NCI-H446 (cell line): ENCODE data around the gene FMC1.

Experiments used
- DNase-seq, 2 experiments: peaks; one replicate each; lab custom pipeline; 2025; lab: John Stamatoyannopoulos, UW

Gene FMC1

DNA sequence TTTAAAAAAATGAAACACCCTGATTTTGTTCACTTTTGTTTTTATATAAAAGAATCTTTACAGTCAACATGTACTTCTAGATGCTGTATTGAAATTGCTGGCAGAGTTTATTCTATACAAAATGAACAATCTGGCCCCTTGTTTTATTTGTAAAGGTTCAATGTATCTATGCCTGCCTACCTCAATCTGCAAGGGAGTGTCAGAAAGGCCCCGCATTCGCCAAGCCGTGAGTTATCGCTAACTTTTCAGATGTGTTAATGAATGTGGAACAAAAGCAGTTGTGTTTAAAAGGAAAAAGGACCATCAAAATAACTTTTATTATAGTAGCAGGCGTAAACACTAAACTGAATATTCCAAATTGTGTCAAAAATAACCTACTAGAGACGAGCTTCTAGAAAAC is 33.1 kb downstream of the FMC1 start:
- DNase-seq: no peak

DNA sequence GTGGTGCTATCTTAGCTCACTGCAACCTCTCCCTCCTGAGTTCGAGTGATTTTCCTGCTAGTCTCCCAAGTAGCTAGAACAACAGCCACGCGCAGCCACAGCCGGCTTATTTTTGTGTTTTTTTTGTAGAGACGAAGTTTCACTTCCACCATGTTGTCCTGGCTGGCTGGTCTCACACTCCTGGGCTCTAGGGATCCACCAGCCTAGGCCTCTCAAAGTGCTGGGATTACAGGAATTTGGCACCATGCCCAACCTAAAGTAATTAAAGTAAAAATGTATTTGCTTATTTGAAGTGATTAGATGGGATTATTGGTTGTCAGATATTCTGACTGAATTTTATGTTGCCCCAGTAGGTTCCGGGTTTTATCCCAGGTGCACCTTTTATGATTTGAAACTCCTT is 41.3 kb downstream of the FMC1 start:
- no peak for DNase-seq

DNA sequence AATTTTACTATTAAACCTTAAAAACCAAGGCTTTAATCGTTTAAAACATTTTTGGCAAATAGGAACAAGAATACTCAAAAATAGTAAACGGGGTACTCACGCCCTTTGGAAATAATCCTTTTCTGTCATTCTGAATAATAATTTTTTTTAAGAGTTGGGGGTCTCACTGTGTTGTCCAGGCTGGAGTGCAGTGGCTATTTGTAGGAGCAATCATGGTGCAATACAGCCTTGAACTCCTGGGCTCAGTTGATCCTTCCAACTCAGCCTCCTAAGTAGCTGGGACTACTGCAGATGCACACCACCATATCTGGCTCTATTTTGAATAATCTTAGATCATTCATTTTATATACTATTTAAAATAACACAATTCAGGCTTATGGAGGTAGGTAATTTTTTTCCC is 43.5 kb downstream of the FMC1 start:
- no peak for DNase-seq

DNA sequence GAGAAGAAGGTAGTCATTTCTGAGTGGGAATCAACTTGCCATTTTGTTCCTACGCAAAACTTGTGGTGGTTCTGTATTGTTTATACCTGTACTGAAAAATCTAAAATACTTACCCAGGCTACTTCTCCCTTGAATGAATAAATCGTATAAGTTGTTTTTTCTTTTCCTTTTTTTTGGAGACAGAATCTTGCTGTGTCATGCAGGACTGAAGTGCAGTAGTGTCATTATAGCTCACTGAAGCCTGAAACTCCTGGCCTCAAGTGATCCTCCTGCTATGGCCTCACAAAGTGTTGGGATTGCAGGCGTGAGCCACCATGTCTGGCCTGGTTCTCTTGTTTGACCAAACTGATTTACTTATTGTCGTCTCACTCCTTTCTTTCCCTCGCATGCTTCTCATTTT is 46.5 kb downstream of the FMC1 start:
- no peak for DNase-seq

DNA sequence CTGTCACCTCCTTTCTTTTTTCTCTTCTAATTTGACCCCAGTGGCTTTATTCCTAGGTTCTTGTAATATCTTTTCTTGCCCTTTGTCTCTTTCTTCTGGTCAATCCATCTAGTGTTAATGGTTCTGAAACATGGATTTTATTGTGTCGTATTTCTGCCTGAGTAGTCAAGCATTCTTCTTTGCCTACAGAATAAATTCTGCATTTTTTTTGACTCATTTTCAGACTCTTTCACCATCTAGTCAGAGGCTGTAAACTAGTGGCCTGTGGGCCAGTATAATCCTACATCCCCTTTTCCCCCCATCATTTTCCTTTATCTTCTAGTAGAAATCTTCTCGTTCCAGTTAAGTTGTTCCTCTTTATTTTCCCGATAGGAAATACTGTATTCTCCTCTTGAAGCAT is 48.0 kb downstream of the FMC1 start:
- DNase-seq: no peak

DNA sequence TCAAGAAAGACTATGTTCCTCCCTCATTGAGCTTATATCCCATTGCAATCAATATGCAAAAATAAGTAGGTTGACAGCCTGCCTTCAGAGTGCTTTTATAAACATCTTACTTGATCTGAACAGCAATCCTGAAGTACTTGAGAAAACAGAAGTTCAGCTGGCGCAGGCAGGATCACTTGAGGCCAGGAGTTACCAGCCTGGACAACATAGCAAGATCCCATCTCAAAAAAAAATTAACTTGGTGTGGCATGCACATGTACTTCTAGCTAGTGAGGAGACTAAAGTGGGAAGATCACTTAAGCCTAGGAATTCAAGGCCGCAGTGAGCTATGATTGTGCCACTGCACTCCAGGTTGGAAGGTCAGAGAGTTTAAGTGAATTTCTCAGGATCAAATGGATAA is 48.6 kb downstream of the FMC1 start:
- no peak for DNase-seq

DNA sequence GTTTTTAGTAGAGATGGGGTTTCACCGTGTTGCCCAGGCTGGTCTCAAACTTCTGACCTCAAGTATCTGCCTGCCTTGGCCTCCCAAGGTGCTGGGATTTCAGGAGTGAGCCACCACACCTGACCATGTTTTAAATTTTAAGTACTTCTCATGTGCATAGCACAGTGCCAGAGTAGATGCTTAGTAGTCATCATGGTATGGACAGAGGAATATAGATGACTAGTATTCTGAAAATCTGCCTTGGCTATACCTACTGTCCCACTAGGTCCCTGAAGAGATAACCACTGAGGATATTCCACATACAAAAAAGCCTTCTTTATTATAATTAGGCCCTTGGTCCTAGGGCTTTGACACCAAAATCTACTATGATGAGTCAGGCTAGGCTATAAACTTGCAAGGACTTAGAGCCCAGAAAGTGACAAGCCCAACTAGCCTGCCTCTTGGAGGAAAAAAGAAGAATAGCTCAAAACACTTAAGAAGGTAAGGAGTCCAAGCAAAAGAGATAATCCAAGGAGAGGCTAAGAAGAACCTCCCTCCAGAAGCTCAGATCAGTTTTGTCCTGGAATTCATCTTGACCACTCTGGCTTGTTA is 52.6 kb downstream of the FMC1 start:
- DNase-seq: no peak

DNA sequence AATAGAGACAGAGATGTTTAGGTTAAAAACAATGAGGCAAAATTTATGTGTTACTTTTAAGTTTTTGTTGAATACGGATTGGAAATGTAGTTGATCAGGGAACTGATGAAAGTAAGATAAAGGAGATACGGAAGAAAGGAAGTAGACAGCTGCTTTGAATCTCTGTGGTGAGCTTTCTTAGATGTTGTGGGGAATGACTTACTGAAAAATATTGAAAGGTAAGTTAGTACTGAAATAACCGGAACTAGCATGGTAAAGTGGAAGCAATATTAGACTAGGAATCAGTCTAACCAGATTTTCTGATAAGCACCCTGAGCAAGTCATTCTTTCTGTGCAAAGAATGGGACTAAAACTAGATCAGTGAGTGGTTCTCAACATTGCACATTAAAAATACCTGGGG is 53.4 kb downstream of the FMC1 start:
- DNase-seq: no peak
